ENCODE data around the gene IMPACT. TPM values are rescaled to one million over a fixed set of nuclear protein-coding genes. Genes with fewer than 3 reads are reported as not detected.

The IMPACT gene
- total RNA-seq, 1 experiment from 2014 or later, result 48.8 TPM

DNA sequence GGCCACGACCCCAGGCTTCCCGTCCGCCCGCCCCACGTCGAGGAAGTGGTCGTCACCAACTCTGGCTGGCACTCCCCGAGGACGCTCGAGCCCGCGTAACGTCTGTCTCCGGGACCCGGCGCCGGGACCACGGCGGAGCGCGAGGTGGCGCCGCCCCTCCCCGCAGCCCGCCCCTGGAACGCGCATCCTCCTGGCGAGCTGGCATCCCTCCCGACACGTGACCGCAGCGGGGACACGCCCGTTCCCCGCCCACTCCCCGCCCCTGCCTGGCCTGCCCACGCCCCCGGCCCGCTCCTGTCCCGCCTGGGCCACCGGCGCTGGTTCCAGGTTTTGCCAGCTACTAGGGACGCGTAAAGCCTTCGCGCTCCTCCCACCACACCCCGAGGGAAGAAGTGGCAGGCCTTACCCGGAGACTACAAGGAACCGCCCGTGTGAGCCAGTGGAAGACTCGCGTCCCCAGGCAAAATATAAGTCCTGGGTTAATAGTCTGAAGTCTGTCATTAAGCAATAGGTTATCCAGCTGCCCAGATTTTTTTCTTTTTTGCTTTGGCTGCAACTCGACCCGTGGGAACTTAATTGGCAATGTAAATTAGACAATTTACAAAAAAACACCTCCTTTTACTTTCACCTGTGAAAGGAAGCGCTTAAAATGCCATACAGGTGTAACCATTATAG is 28.6 kb upstream of the IMPACT start, which contains the start of gene OSBPL1A:
TSS of gene OSBPL1A (minus strand) at position 131 of the 675 bp plus-strand sequence. CDS start 20,291 bp downstream, outside the sequence.
- peaks cover 59% of the 10 kb centered on the region for H3K4me1 Mint-ChIP-seq
- ChIA-PET CTCF (interaction anchor here (0.9 to 3.3 kb wide), 12 partner anchors 9 to 221 kb away, joined by 3 to 20 read pairs (median 6); no protein-coding TSS in a partner anchor), POLR2A (interaction anchor here (0.9 to 2.0 kb wide), 8 partner anchors 12 to 162 kb away, joined by 3 to 13 read pairs (median 4); partner anchors contain the start of gene IMPACT)
- H3K4me3 Mint-ChIP-seq, result peak within 1 kb of the TSS; percentile 88
- no peaks in the 10 kb centered on the region for H3K27me3 Mint-ChIP-seq (ENCODE audit: low read depth)
- DNase-seq (ENCODE audit: low spot score) (peak; percentile 98), ATAC-seq (peak; percentile 96)
- no peaks in the 10 kb centered on the region for H3K9me3 Mint-ChIP-seq
- H3K36me3 Mint-ChIP-seq, result peaks cover 2% of the 10 kb centered on the region
- peak within 1 kb of the TSS; percentile 94 for H3K27ac Mint-ChIP-seq
- TF ChIP-seq, protein P1, sequence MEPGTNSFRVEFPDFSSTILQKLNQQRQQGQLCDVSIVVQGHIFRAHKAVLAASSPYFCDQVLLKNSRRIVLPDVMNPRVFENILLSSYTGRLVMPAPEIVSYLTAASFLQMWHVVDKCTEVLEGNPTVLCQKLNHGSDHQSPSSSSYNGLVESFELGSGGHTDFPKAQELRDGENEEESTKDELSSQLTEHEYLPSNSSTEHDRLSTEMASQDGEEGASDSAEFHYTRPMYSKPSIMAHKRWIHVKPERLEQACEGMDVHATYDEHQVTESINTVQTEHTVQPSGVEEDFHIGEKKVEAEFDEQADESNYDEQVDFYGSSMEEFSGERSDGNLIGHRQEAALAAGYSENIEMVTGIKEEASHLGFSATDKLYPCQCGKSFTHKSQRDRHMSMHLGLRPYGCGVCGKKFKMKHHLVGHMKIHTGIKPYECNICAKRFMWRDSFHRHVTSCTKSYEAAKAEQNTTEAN (CRISPR knock-in tag; IDR thresholded peaks at IDR 0.05), result no peak
- TF ChIP-seq, protein P2, sequence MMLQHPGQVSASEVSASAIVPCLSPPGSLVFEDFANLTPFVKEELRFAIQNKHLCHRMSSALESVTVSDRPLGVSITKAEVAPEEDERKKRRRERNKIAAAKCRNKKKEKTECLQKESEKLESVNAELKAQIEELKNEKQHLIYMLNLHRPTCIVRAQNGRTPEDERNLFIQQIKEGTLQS (CRISPR knock-in tag; conservative IDR thresholded peaks at IDR 0.05), result no peak
- TF ChIP-seq, protein P3, sequence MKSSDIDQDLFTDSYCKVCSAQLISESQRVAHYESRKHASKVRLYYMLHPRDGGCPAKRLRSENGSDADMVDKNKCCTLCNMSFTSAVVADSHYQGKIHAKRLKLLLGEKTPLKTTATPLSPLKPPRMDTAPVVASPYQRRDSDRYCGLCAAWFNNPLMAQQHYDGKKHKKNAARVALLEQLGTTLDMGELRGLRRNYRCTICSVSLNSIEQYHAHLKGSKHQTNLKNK (CRISPR knock-in tag; IDR thresholded peaks at IDR 0.05), result no peak
- TF ChIP-seq ZNF671 (CRISPR knock-in tag; IDR thresholded peaks at IDR 0.05) (no peak), NR1H2 (CRISPR knock-in tag; IDR thresholded peaks at IDR 0.05) (no peak), TP53 (CRISPR knock-in tag; IDR thresholded peaks at IDR 0.05) (0 out of 2 replicates have a peak, but pooled peaks have one; percentile 40), NFE2L1 (CRISPR knock-in tag; IDR thresholded peaks at IDR 0.05) (no peak), ZNF263 (CRISPR knock-in tag; IDR thresholded peaks at IDR 0.05; ENCODE audit: low read depth) (no peak), MXD4 (CRISPR knock-in tag; IDR thresholded peaks at IDR 0.05; ENCODE audit: borderline replicate concordance) (no peak), PRRX2 (CRISPR knock-in tag; IDR thresholded peaks at IDR 0.05) (no peak), TEAD4 (CRISPR knock-in tag; IDR thresholded peaks at IDR 0.05) (no peak), ATF1 (CRISPR knock-in tag; IDR thresholded peaks at IDR 0.05) (no peak)
- TF ChIP-seq, protein P4, sequence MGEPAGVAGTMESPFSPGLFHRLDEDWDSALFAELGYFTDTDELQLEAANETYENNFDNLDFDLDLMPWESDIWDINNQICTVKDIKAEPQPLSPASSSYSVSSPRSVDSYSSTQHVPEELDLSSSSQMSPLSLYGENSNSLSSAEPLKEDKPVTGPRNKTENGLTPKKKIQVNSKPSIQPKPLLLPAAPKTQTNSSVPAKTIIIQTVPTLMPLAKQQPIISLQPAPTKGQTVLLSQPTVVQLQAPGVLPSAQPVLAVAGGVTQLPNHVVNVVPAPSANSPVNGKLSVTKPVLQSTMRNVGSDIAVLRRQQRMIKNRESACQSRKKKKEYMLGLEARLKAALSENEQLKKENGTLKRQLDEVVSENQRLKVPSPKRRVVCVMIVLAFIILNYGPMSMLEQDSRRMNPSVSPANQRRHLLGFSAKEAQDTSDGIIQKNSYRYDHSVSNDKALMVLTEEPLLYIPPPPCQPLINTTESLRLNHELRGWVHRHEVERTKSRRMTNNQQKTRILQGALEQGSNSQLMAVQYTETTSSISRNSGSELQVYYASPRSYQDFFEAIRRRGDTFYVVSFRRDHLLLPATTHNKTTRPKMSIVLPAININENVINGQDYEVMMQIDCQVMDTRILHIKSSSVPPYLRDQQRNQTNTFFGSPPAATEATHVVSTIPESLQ (CRISPR knock-in tag; IDR thresholded peaks at IDR 0.05), result no peak
- TF ChIP-seq, protein P5, sequence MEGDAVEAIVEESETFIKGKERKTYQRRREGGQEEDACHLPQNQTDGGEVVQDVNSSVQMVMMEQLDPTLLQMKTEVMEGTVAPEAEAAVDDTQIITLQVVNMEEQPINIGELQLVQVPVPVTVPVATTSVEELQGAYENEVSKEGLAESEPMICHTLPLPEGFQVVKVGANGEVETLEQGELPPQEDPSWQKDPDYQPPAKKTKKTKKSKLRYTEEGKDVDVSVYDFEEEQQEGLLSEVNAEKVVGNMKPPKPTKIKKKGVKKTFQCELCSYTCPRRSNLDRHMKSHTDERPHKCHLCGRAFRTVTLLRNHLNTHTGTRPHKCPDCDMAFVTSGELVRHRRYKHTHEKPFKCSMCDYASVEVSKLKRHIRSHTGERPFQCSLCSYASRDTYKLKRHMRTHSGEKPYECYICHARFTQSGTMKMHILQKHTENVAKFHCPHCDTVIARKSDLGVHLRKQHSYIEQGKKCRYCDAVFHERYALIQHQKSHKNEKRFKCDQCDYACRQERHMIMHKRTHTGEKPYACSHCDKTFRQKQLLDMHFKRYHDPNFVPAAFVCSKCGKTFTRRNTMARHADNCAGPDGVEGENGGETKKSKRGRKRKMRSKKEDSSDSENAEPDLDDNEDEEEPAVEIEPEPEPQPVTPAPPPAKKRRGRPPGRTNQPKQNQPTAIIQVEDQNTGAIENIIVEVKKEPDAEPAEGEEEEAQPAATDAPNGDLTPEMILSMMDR (IDR thresholded peaks at IDR 0.05), result no peak
- TF ChIP-seq, protein P6, sequence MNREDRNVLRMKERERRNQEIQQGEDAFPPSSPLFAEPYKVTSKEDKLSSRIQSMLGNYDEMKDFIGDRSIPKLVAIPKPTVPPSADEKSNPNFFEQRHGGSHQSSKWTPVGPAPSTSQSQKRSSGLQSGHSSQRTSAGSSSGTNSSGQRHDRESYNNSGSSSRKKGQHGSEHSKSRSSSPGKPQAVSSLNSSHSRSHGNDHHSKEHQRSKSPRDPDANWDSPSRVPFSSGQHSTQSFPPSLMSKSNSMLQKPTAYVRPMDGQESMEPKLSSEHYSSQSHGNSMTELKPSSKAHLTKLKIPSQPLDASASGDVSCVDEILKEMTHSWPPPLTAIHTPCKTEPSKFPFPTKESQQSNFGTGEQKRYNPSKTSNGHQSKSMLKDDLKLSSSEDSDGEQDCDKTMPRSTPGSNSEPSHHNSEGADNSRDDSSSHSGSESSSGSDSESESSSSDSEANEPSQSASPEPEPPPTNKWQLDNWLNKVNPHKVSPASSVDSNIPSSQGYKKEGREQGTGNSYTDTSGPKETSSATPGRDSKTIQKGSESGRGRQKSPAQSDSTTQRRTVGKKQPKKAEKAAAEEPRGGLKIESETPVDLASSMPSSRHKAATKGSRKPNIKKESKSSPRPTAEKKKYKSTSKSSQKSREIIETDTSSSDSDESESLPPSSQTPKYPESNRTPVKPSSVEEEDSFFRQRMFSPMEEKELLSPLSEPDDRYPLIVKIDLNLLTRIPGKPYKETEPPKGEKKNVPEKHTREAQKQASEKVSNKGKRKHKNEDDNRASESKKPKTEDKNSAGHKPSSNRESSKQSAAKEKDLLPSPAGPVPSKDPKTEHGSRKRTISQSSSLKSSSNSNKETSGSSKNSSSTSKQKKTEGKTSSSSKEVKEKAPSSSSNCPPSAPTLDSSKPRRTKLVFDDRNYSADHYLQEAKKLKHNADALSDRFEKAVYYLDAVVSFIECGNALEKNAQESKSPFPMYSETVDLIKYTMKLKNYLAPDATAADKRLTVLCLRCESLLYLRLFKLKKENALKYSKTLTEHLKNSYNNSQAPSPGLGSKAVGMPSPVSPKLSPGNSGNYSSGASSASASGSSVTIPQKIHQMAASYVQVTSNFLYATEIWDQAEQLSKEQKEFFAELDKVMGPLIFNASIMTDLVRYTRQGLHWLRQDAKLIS (CRISPR knock-in tag; IDR thresholded peaks at IDR 0.05; ENCODE audit: borderline replicate concordance), result 0 out of 2 replicates have a peak, but pooled peaks have one; percentile 74
- TF ChIP-seq, protein P7, sequence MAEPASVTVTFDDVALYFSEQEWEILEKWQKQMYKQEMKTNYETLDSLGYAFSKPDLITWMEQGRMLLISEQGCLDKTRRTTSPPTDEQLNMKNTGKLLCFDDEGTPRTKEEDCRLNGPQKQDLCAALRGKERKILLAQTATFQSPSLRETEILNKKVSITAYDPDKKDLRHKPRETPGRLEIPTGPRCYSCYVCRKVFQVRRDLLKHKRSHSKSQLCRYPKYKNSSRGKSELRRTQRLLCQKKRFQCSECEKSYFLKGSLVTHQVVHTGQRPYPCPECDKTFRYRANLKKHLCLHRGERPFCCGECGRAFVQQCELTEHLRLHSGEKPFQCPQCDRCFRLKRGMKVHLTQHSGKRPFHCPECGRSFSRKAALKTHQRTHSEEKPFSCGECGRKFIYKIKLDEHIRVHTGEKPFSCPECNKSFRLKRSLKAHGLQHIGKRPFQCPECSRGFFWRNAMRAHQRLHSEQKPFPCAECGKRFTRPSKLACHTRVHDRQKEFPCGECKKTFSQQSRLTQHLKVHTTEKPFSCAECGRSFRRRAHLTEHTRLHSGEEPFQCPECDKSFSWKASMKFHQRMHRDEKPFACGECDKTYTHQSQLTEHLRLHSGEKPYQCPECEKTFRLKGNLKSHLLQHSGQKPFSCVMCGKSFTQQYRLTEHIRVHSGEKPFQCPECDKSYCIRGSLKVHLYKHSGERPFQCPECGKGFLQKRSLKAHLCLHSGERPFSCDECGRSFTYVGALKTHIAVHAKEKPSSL (CRISPR knock-in tag; conservative IDR thresholded peaks at IDR 0.05), result no peak
- TF ChIP-seq, protein P8, sequence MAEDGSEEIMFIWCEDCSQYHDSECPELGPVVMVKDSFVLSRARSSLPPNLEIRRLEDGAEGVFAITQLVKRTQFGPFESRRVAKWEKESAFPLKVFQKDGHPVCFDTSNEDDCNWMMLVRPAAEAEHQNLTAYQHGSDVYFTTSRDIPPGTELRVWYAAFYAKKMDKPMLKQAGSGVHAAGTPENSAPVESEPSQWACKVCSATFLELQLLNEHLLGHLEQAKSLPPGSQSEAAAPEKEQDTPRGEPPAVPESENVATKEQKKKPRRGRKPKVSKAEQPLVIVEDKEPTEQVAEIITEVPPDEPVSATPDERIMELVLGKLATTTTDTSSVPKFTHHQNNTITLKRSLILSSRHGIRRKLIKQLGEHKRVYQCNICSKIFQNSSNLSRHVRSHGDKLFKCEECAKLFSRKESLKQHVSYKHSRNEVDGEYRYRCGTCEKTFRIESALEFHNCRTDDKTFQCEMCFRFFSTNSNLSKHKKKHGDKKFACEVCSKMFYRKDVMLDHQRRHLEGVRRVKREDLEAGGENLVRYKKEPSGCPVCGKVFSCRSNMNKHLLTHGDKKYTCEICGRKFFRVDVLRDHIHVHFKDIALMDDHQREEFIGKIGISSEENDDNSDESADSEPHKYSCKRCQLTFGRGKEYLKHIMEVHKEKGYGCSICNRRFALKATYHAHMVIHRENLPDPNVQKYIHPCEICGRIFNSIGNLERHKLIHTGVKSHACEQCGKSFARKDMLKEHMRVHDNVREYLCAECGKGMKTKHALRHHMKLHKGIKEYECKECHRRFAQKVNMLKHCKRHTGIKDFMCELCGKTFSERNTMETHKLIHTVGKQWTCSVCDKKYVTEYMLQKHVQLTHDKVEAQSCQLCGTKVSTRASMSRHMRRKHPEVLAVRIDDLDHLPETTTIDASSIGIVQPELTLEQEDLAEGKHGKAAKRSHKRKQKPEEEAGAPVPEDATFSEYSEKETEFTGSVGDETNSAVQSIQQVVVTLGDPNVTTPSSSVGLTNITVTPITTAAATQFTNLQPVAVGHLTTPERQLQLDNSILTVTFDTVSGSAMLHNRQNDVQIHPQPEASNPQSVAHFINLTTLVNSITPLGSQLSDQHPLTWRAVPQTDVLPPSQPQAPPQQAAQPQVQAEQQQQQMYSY (CRISPR knock-in tag; IDR thresholded peaks at IDR 0.05), result peak; percentile 99
- TF ChIP-seq, protein P9, sequence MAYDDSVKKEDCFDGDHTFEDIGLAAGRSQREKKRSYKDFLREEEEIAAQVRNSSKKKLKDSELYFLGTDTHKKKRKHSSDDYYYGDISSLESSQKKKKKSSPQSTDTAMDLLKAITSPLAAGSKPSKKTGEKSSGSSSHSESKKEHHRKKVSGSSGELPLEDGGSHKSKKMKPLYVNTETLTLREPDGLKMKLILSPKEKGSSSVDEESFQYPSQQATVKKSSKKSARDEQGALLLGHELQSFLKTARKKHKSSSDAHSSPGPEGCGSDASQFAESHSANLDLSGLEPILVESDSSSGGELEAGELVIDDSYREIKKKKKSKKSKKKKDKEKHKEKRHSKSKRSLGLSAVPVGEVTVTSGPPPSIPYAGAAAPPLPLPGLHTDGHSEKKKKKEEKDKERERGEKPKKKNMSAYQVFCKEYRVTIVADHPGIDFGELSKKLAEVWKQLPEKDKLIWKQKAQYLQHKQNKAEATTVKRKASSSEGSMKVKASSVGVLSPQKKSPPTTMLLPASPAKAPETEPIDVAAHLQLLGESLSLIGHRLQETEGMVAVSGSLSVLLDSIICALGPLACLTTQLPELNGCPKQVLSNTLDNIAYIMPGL (CRISPR knock-in tag; IDR thresholded peaks at IDR 0.05), result peak; percentile 59; the same call in 1 of the 2 replicates

All from WTC11 (cell line).